Caco-2 (cell line): ENCODE data around the gene FNDC8. TPM values are rescaled to one million over a fixed set of nuclear protein-coding genes. Genes with fewer than 3 reads are reported as not detected.
"Not testable (repeated sequence)": the region's sequence is repeated elsewhere in the genome, so short reads cannot be mapped to it uniquely, and the experiment has no call there.

Experiments
- BruUV-seq: library from RNA; stranded (reverse); fragments of 400-500 nt; replicated peaks from 2 replicates; lab custom pipeline; 2021; lab: Mats Ljungman, UMichigan
- CTCF ChIA-PET: fragments of 300-600 bp; sonication (Branson Sonifier 250); formaldehyde crosslinking; loops from one replicate; lab custom pipeline; 2022; ENCODE audit warnings: antibody characterized with exemption; lab: Charles Lee
- POLR2A ChIA-PET: fragments of 300-600 bp; sonication (Branson Sonifier 250); formaldehyde crosslinking; loops from one replicate; lab custom pipeline; 2022; ENCODE audit warnings: antibody characterized with exemption; lab: Charles Lee
- DNase-seq, 2 experiments: peaks; one replicate each; pipeline versions ENCODE4 v3.0.0 to v3.0.0-alpha.2; 2020 to 2022
- H3K27me3 ChIP-seq: replicated peaks from 2 replicates; pipeline ENCODE4 v1.6.0; 2011; ENCODE audit warnings: low read length; ENCODE audit not compliant: control insufficient read depth, insufficient read depth
- H3K36me3 ChIP-seq: 2 replicates; pipeline ENCODE4 v1.5.1; 2011; ENCODE audit warnings: low read length; ENCODE audit not compliant: control insufficient read depth, insufficient read depth
- H3K4me1 ChIP-seq: fragments of 250-450 bp; sonication (Bioruptor Pico); 2 replicates; pipeline ENCODE4 v1.5.1; 2020; ENCODE audit warnings: mild to moderate bottlenecking
- H3K4me3 ChIP-seq: 2 replicates; pipeline ENCODE4 v1.5.1; 2011; ENCODE audit warnings: low read depth, mild to moderate bottlenecking, control low read depth, low read length
- H3K9me3 ChIP-seq: fragments of 250-450 bp; sonication (Bioruptor Pico); 2 replicates; pipeline ENCODE4 v1.5.1; 2020; ENCODE audit warnings: mild to moderate bottlenecking, moderate library complexity
- H3K27ac Mint-ChIP-seq: one replicate; pipeline ENCODE4 v1.8.0; 2022; ENCODE audit warnings: mixed read lengths; ENCODE audit not compliant: unreplicated experiment
- H3K27me3 Mint-ChIP-seq: one replicate; pipeline ENCODE4 v1.8.0; 2022; ENCODE audit warnings: mixed read lengths; ENCODE audit not compliant: insufficient read depth, unreplicated experiment
- H3K36me3 Mint-ChIP-seq: one replicate; pipeline ENCODE4 v1.8.0; 2022; ENCODE audit warnings: mild to moderate bottlenecking, mixed read lengths; ENCODE audit not compliant: insufficient read depth, unreplicated experiment
- H3K4me1 Mint-ChIP-seq: one replicate; pipeline ENCODE4 v1.8.0; 2022; ENCODE audit warnings: low read depth, mixed read lengths; ENCODE audit not compliant: unreplicated experiment
- H3K4me3 Mint-ChIP-seq: one replicate; pipeline ENCODE4 v1.8.0; 2022; ENCODE audit warnings: mild to moderate bottlenecking, moderate library complexity, mixed read lengths; ENCODE audit not compliant: unreplicated experiment
- H3K9me3 Mint-ChIP-seq: one replicate; pipeline ENCODE4 v1.8.0; 2022; ENCODE audit warnings: mixed read lengths; ENCODE audit not compliant: unreplicated experiment
- CTCF ChIP-seq, 2 experiments: fragments of 200-600 bp in 1 of 2; IDR thresholded peaks; 1 replicate in 1 of 2; 2 replicates in 1 of 2; pipeline versions ENCODE4 v1.5.1 to v1.8.0; 2011 to 2022; ENCODE audit warnings: antibody characterized with exemption in 1 of 2, control low read depth in 1 of 2, inconsistent platforms in 1 of 2, low read depth in 1 of 2, low read length in 1 of 2, mild to moderate bottlenecking in 1 of 2, moderate library complexity in 1 of 2; ENCODE audit not compliant: insufficient read depth in 1 of 2, severe bottlenecking in 1 of 2, unreplicated experiment in 1 of 2
- intact Hi-C: fragments of 100-400 bp; cut with micrococcal nuclease; formaldehyde crosslinking; loops from one replicate; pipeline ENCODE4 v1.10.0; 2022; ENCODE audit not compliant: unreplicated experiment
- total RNA-seq: library from RNA; stranded (reverse); gene quantifications from 2 replicates; pipeline ENCODE4 v1.2.3, GENCODE V29; 2022

Gene FNDC8
- total RNA-seq, 1 experiment from 2014 or later: not detected

- no peak for DNase-seq
- H3K9me3 Mint-ChIP-seq: no peaks in the 10 kb centered on the region
- H3K36me3 Mint-ChIP-seq: no peaks in the 10 kb centered on the region
- TF ChIP-seq CTCF (IDR thresholded peaks at IDR 0.05; ENCODE audit: insufficient read depth in 1 of 2, low read depth in 1 of 2, low read length in 1 of 2, severe bottlenecking in 1 of 2, unreplicated experiment in 1 of 2): no peak
- no TSS peak for BruUV-seq
- Histone ChIP-seq H3K4me1 (0 out of 2 replicates have a peak, but pooled peaks cover 4% of the 10 kb centered on the region), H3K36me3 (no peaks in the 10 kb centered on the region), H3K27me3 (no peaks in the 10 kb centered on the region; the same call in 1 of the 2 replicates), H3K9me3 (no peaks in the 10 kb centered on the region), H3K4me3 (no peak overlapping the region)
- no peaks in the 10 kb centered on the region for H3K4me1 Mint-ChIP-seq
- no peak overlapping the region for H3K27ac Mint-ChIP-seq
- intact Hi-C loops: loop anchor here (5.0 kb wide), 1 partner anchor 136 kb away; no protein-coding TSS in a partner anchor
- CTCF ChIA-PET: no interaction called here
- peaks cover 3% of the 10 kb centered on the region for H3K27me3 Mint-ChIP-seq
- H3K4me3 Mint-ChIP-seq: no peak overlapping the region
- POLR2A ChIA-PET: no interaction called here
These were observed 54.4 kb downstream of the FNDC8 start for GRCh38 chr17:35175638-35176415.

GRCh38 chr17:35176897-35177296 lies 55.5 kb downstream of the FNDC8 start:
- CTCF ChIA-PET: no interaction called here
- Mint-ChIP-seq H3K36me3 (no peaks in the 10 kb centered on the region), H3K9me3 (no peaks in the 10 kb centered on the region), H3K4me3 (no peak overlapping the region), H3K4me1 (no peaks in the 10 kb centered on the region), H3K27ac (no peak overlapping the region), H3K27me3 (peaks cover 7% of the 10 kb centered on the region)
- no peak for DNase-seq
- Histone ChIP-seq H3K27me3 (no peaks in the 10 kb centered on the region), H3K4me3 (no peak overlapping the region), H3K36me3 (no peaks in the 10 kb centered on the region), H3K4me1 (0 out of 2 replicates have a peak, but pooled peaks cover 4% of the 10 kb centered on the region), H3K9me3 (no peaks in the 10 kb centered on the region)
- no TSS peak for BruUV-seq
- intact Hi-C loops: loop anchor here (5.0 kb wide), 1 partner anchor 135 kb away; no protein-coding TSS in a partner anchor
- POLR2A ChIA-PET: no interaction called here
- TF ChIP-seq CTCF (IDR thresholded peaks at IDR 0.05; ENCODE audit: insufficient read depth in 1 of 2, low read depth in 1 of 2, low read length in 1 of 2, severe bottlenecking in 1 of 2, unreplicated experiment in 1 of 2): no peak

- POLR2A ChIA-PET, DNase-seq, H3K27me3 ChIP-seq, H3K36me3 ChIP-seq, H3K4me3 Mint-ChIP-seq, BruUV-seq, H3K9me3 ChIP-seq, H3K4me3 ChIP-seq, H3K36me3 Mint-ChIP-seq, H3K4me1 ChIP-seq, CTCF ChIA-PET, H3K27ac Mint-ChIP-seq, H3K4me1 Mint-ChIP-seq, H3K9me3 Mint-ChIP-seq: not testable (repeated sequence)
- H3K27me3 Mint-ChIP-seq: peaks cover 11% of the 10 kb centered on the region
- intact Hi-C loops: loop anchor here (5.0 kb wide), 1 partner anchor 133 kb away; no protein-coding TSS in a partner anchor
These were observed 58.0 kb downstream of the FNDC8 start for GRCh38 chr17:35179379-35179778.

Other genes starting within 250 kb of the FNDC8 start
- 1.5 and 1.8 TPM in 2 replicates for gene CCT6B, start 160.2 kb upstream of the FNDC8 start, total RNA-seq
- gene ZNF830, start 160.1 kb upstream of the FNDC8 start, total RNA-seq: 24.3 and 25.0 TPM in 2 replicates
- 49.9 and 55.3 TPM in 2 replicates for gene LIG3, start 141.1 kb upstream of the FNDC8 start, total RNA-seq
- 27.9 and 29.6 TPM in 2 replicates for gene RFFL, start 57.9 kb upstream of the FNDC8 start, total RNA-seq
- 31.8 and 31.9 TPM in 2 replicates for gene RAD51D, start 1.8 kb upstream of the FNDC8 start, total RNA-seq
- gene NLE1, start 20.7 kb downstream of the FNDC8 start, total RNA-seq: 24.8 and 26.2 TPM in 2 replicates
- gene UNC45B, start 26.2 kb downstream of the FNDC8 start, total RNA-seq: not detected in 2 replicates
- not detected in 2 replicates for gene SLC35G3, start 72.8 kb downstream of the FNDC8 start, total RNA-seq
- 0.81 and 1.6 TPM in 2 replicates for gene SLFN5, start 121.5 kb downstream of the FNDC8 start, total RNA-seq